Peyer's patch (tissue), 4 donors: ENCODE measurements around the gene CABCOCO1.

ENCODE experiments used
- CTCF ChIP-seq, 6 experiments: fragments of 450-650 bp in 4 of 6; fragments of 200-600 bp in 2 of 6; sonication (generic) in 1 of 6; IDR thresholded peaks; one replicate each; pipeline ENCODE4 v1.5.1; 2017 to 2019; ENCODE audit warnings: antibody characterized with exemption in 6 of 6, mild to moderate bottlenecking in 3 of 6, moderate library complexity in 1 of 6
- POLR2A ChIP-seq, 2 donors: fragments of 450-650 bp; IDR thresholded peaks; one replicate each; pipeline ENCODE4 v1.5.1; 2017; ENCODE audit warnings: antibody characterized with exemption in 2 of 2, mild to moderate bottlenecking in 2 of 2, moderate library complexity in 2 of 2

DNA sequence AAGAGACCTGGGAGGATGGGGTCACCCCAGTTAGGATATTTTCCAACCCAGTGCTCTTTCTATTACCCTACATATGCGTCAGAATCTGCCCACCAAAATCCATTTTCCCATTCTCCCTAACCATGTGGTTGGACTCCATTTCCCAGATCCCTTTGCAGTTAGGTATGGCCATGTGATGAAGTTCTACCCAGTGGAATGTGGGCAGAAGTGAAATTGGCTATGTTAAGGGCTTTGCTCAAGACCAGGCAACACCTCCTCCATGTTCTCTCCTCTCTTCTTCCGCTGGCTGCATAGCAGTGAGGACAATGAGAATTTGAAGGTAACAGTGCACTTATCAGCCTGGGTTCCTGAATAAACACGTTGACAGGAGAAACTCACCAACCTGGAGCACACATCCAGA lies 111.3 kb downstream of the CABCOCO1 start:
- no peak for TF ChIP-seq CTCF (IDR thresholded peaks at IDR 0.05)
- no peak for TF ChIP-seq POLR2A (IDR thresholded peaks at IDR 0.05)
